ENCODE measurements around the gene NR2C2. TPM values are rescaled to one million over a fixed set of nuclear protein-coding genes. Genes with fewer than 3 reads are reported as not detected.
A peak's percentile ranks its signal among the peaks of the same experiment; 100 is the strongest.

NR2C2 gene
- total RNA-seq, 1 donor: 34.0 TPM

GRCh38 chr3:14918356-14918860, 29.0 kb upstream of the NR2C2 start:
- no peaks in the 10 kb centered on the region for H3K36me3 ChIP-seq (ENCODE audit: insufficient read depth, low read length)
- no peak overlapping the region for H3K4me2 ChIP-seq (ENCODE audit: insufficient read depth, low read length)
- no peak overlapping the region for H3K4me3 ChIP-seq (ENCODE audit: insufficient read depth, low read length)
- H3K9me3 ChIP-seq (ENCODE audit: low read depth, low read length): no peaks in the 10 kb centered on the region
- no peaks in the 10 kb centered on the region for H3K27me3 ChIP-seq (ENCODE audit: insufficient read depth, low read length)
- H2AFZ ChIP-seq (ENCODE audit: low read length): no peak overlapping the region
- no peaks in the 10 kb centered on the region for H4K20me1 ChIP-seq (ENCODE audit: insufficient read depth, low read length)
- no peak overlapping the region for H3K27ac ChIP-seq (ENCODE audit: low read depth, low read length)
- no peak for TF ChIP-seq CTCF (IDR thresholded peaks at IDR 0.05; ENCODE audit: extremely low read depth, low read depth, low read length)
- no peak for DNase-seq (ENCODE audit: insufficient read length, low spot score, missing footprints)
- no peaks in the 10 kb centered on the region for H3K4me1 ChIP-seq (ENCODE audit: insufficient read depth, low read length)
- H3K79me2 ChIP-seq (ENCODE audit: insufficient read depth, low read length): no peaks in the 10 kb centered on the region

GRCh38 chr3:14920536-14920935, 26.8 kb upstream of the NR2C2 start:
- no peak for TF ChIP-seq CTCF (IDR thresholded peaks at IDR 0.05; ENCODE audit: extremely low read depth, low read depth, low read length)
- no peak for DNase-seq (ENCODE audit: insufficient read length, low spot score, missing footprints)
- Histone ChIP-seq H3K79me2 (ENCODE audit: insufficient read depth, low read length) (no peaks in the 10 kb centered on the region), H3K27me3 (ENCODE audit: insufficient read depth, low read length) (no peaks in the 10 kb centered on the region), H3K9me3 (ENCODE audit: low read depth, low read length) (no peaks in the 10 kb centered on the region), H3K36me3 (ENCODE audit: insufficient read depth, low read length) (no peaks in the 10 kb centered on the region), H2AFZ (ENCODE audit: low read length) (no peak overlapping the region), H3K4me1 (ENCODE audit: insufficient read depth, low read length) (no peaks in the 10 kb centered on the region), H3K4me3 (ENCODE audit: insufficient read depth, low read length) (no peak overlapping the region), H3K27ac (ENCODE audit: low read depth, low read length) (no peak overlapping the region), H4K20me1 (ENCODE audit: insufficient read depth, low read length) (no peaks in the 10 kb centered on the region), H3K4me2 (ENCODE audit: insufficient read depth, low read length) (no peak overlapping the region)

- H3K4me3 ChIP-seq (ENCODE audit: insufficient read depth, low read length): no peak overlapping the region
- H4K20me1 ChIP-seq (ENCODE audit: insufficient read depth, low read length): no peaks in the 10 kb centered on the region
- peak; percentile 92 for TF ChIP-seq CTCF (IDR thresholded peaks at IDR 0.05; ENCODE audit: extremely low read depth, low read depth, low read length)
- no peaks in the 10 kb centered on the region for H3K27me3 ChIP-seq (ENCODE audit: insufficient read depth, low read length)
- no peaks in the 10 kb centered on the region for H3K36me3 ChIP-seq (ENCODE audit: insufficient read depth, low read length)
- H3K4me2 ChIP-seq (ENCODE audit: insufficient read depth, low read length): no peak overlapping the region
- no peaks in the 10 kb centered on the region for H3K79me2 ChIP-seq (ENCODE audit: insufficient read depth, low read length)
- H3K9me3 ChIP-seq (ENCODE audit: low read depth, low read length): no peaks in the 10 kb centered on the region
- no peak overlapping the region for H3K27ac ChIP-seq (ENCODE audit: low read depth, low read length)
- no peak overlapping the region for H2AFZ ChIP-seq (ENCODE audit: low read length)
- no peaks in the 10 kb centered on the region for H3K4me1 ChIP-seq (ENCODE audit: insufficient read depth, low read length)
- DNase-seq (ENCODE audit: insufficient read length, low spot score, missing footprints): peak; percentile 91
These were observed 26.3 kb upstream of the NR2C2 start for GRCh38 chr3:14921034-14921616.

- Histone ChIP-seq H3K79me2 (ENCODE audit: insufficient read depth, low read length) (no peaks in the 10 kb centered on the region), H4K20me1 (ENCODE audit: insufficient read depth, low read length) (no peaks in the 10 kb centered on the region), H3K9me3 (ENCODE audit: low read depth, low read length) (no peaks in the 10 kb centered on the region), H3K4me3 (ENCODE audit: insufficient read depth, low read length) (no peak overlapping the region), H2AFZ (ENCODE audit: low read length) (no peak overlapping the region), H3K4me2 (ENCODE audit: insufficient read depth, low read length) (no peak overlapping the region), H3K4me1 (ENCODE audit: insufficient read depth, low read length) (no peaks in the 10 kb centered on the region), H3K27me3 (ENCODE audit: insufficient read depth, low read length) (no peaks in the 10 kb centered on the region), H3K36me3 (ENCODE audit: insufficient read depth, low read length) (no peaks in the 10 kb centered on the region), H3K27ac (ENCODE audit: low read depth, low read length) (no peak overlapping the region)
- no peak for DNase-seq (ENCODE audit: insufficient read length, low spot score, missing footprints)
- TF ChIP-seq CTCF (IDR thresholded peaks at IDR 0.05; ENCODE audit: extremely low read depth, low read depth, low read length): no peak
These were observed 25.3 kb upstream of the NR2C2 start for GRCh38 chr3:14921811-14922705.

Data from osteoblast (primary cell).